ENCODE data around the gene KLF1.
"Not testable (repeated sequence)": the region's sequence is repeated elsewhere in the genome, so short reads cannot be mapped to it uniquely, and the experiment has no call there.

The KLF1 gene

GRCh38 chr19:12886969-12887747 lies at the start of gene KLF1:
Gene KLF1, minus strand, starts transcription at chr19:12887201. Its CDS starts 61 bp downstream, at chr19:12887140.
- peaks cover 4% of the 10 kb centered on the region; the same call in 1 of the 2 replicates for H3K9me3 ChIP-seq (ENCODE audit: control insufficient read depth, insufficient read depth, low read length)
- peak within 1 kb of the TSS; percentile 70; the same call in 1 of the 2 replicates for H3K9ac ChIP-seq (ENCODE audit: low read depth, low read length)
- H3K4me1 ChIP-seq (ENCODE audit: insufficient read depth, low read length): no peaks in the 10 kb centered on the region
- no peaks in the 10 kb centered on the region for H3K36me3 ChIP-seq (ENCODE audit: insufficient read depth, low read length)

DNA sequence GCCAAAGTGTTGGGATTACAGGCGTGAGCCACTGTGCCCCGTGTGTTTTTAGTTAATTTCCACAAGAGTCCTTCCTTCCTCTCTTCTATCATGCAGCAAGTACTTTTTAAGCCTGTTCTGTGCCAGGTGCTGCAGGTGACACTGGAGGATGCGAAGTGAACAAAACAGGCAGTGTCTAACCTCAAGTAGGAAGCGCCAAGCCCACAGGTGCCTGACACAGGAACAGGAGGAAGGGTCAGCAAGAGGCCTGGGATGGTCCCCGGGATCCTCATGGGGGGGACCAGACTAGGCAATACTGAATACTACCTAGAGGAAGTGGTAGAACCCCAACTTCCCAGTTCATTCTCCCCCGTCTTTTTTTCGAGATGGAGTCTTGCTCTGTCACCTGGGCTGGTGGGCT lies 49.6 kb upstream of the KLF1 start:
- H3K9me3 ChIP-seq (ENCODE audit: control insufficient read depth, insufficient read depth, low read length): no peaks in the 10 kb centered on the region
- H3K36me3 ChIP-seq (ENCODE audit: insufficient read depth, low read length): peaks cover 22% of the 10 kb centered on the region
- H3K4me1 ChIP-seq (ENCODE audit: insufficient read depth, low read length): peaks cover 4% of the 10 kb centered on the region; the same call in 1 of the 2 replicates
- no peak overlapping the region for H3K9ac ChIP-seq (ENCODE audit: low read depth, low read length)

GRCh38 chr19:12935071-12935470 lies 48.1 kb upstream of the KLF1 start:
- H3K4me1 ChIP-seq (ENCODE audit: insufficient read depth, low read length): peaks cover 4% of the 10 kb centered on the region; the same call in 1 of the 2 replicates
- no peak overlapping the region for H3K9ac ChIP-seq (ENCODE audit: low read depth, low read length)
- H3K9me3 ChIP-seq (ENCODE audit: control insufficient read depth, insufficient read depth, low read length): no peaks in the 10 kb centered on the region
- H3K36me3 ChIP-seq (ENCODE audit: insufficient read depth, low read length): peaks cover 11% of the 10 kb centered on the region

DNA sequence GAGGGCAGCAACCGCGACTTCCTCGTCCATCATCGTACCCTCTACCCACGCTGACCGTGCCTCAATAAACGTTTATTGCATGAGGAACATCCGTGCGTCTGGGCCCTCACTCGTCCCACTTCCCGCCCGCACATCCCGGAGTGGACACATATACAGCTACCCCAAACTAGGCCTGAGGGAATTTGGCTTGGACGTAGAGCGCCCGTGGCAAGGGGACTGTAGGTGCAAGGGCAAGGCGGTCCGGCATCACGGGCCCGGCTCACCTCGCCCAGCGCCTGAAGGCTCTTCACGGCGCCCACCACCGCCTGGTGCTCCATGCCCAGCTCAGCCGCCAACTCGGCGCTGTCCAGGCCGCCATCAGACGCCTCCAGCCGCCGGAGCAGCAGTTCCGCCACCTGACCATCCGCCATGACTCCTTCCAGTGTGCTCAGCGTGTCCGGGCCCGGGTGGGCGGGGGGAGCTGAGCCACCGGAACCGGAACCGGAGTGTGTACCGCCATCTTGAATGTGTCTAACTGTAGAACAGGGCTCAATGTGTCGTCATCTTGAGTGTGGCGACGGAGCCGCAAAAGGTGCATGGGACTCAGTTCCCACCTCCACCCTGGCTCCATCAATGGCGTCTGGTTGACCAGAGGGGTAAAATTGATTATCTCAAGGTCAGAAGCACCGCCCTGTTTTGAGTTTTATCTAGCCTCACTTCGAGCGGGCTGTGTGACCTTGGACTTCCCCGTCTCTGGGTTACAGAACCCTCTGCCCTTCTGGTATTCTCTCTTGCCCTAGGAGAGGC lies 46.5 kb upstream of the KLF1 start, which contains the start of gene FARSA:
Gene FARSA (minus strand): TSS at position 425 of the 786 bp plus-strand sequence. CDS start 15 bp downstream, at position 410.
- H3K36me3 ChIP-seq (ENCODE audit: insufficient read depth, low read length): peaks cover 8% of the 10 kb centered on the region
- no peaks in the 10 kb centered on the region for H3K4me1 ChIP-seq (ENCODE audit: insufficient read depth, low read length)
- peak within 1 kb of the TSS; percentile 94 for H3K9ac ChIP-seq (ENCODE audit: low read depth, low read length)
- H3K9me3 ChIP-seq (ENCODE audit: control insufficient read depth, insufficient read depth, low read length): no peaks in the 10 kb centered on the region

GRCh38 chr19:12932392-12933286 lies 45.6 kb upstream of the KLF1 start:
- Histone ChIP-seq H3K4me1 (ENCODE audit: insufficient read depth, low read length) (no peaks in the 10 kb centered on the region), H3K9me3 (ENCODE audit: control insufficient read depth, insufficient read depth, low read length) (no peaks in the 10 kb centered on the region), H3K36me3 (ENCODE audit: insufficient read depth, low read length) (peaks cover 8% of the 10 kb centered on the region), H3K9ac (ENCODE audit: low read depth, low read length) (peak overlapping the region; percentile 94)

GRCh38 chr19:12930002-12930645 lies 43.1 kb upstream of the KLF1 start:
- peaks cover 14% of the 10 kb centered on the region for H3K36me3 ChIP-seq (ENCODE audit: insufficient read depth, low read length)
- no peak overlapping the region for H3K9ac ChIP-seq (ENCODE audit: low read depth, low read length)
- H3K4me1 ChIP-seq (ENCODE audit: insufficient read depth, low read length): no peaks in the 10 kb centered on the region
- no peaks in the 10 kb centered on the region for H3K9me3 ChIP-seq (ENCODE audit: control insufficient read depth, insufficient read depth, low read length)

- Histone ChIP-seq H3K9ac (ENCODE audit: low read depth, low read length) (no peak overlapping the region), H3K4me1 (ENCODE audit: insufficient read depth, low read length) (no peaks in the 10 kb centered on the region), H3K9me3 (ENCODE audit: control insufficient read depth, insufficient read depth, low read length) (no peaks in the 10 kb centered on the region), H3K36me3 (ENCODE audit: insufficient read depth, low read length) (peaks cover 12% of the 10 kb centered on the region)
Observed at GRCh38 chr19:12924621-12925310, 37.8 kb upstream of the KLF1 start.

DNA sequence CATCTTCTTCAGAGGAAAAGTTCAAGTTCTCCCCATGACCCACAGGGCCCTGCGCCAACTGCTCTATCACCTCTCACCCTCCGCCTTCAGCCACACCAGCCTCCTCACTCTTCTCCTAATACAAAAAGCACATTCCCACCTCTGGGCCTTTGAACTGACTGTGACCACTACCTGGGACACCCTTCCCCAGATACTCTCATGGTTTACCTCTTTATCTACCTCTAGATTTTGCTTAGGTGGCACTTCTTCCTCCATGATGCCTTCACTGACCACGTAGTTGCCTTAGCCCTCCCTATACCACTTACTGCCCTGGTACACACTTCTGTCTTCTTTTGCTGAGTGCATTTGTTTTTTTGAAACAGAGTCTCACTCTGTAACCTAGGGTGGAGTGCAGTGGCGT lies 36.0 kb upstream of the KLF1 start:
- no peaks in the 10 kb centered on the region for H3K9me3 ChIP-seq (ENCODE audit: control insufficient read depth, insufficient read depth, low read length)
- H3K4me1 ChIP-seq (ENCODE audit: insufficient read depth, low read length): no peaks in the 10 kb centered on the region
- H3K9ac ChIP-seq (ENCODE audit: low read depth, low read length): no peak overlapping the region
- peaks cover 8% of the 10 kb centered on the region for H3K36me3 ChIP-seq (ENCODE audit: insufficient read depth, low read length)

- Histone ChIP-seq H3K4me1 (ENCODE audit: insufficient read depth, low read length) (no peaks in the 10 kb centered on the region), H3K9me3 (ENCODE audit: control insufficient read depth, insufficient read depth, low read length) (no peaks in the 10 kb centered on the region), H3K36me3 (ENCODE audit: insufficient read depth, low read length) (peaks cover 3% of the 10 kb centered on the region; the same call in 1 of the 2 replicates), H3K9ac (ENCODE audit: low read depth, low read length) (no peak overlapping the region)
Observed at GRCh38 chr19:12921047-12921446, 34.0 kb upstream of the KLF1 start.

GRCh38 chr19:12918253-12918652 lies 31.3 kb upstream of the KLF1 start:
- Histone ChIP-seq H3K9me3 (ENCODE audit: control insufficient read depth, insufficient read depth, low read length) (no peaks in the 10 kb centered on the region), H3K36me3 (ENCODE audit: insufficient read depth, low read length) (0 out of 2 replicates have a peak, but pooled peaks cover 3% of the 10 kb centered on the region), H3K9ac (ENCODE audit: low read depth, low read length) (no peak overlapping the region), H3K4me1 (ENCODE audit: insufficient read depth, low read length) (peaks cover 8% of the 10 kb centered on the region; the same call in 1 of the 2 replicates)

GRCh38 chr19:12915860-12916259 lies 28.9 kb upstream of the KLF1 start:
- H3K9ac ChIP-seq (ENCODE audit: low read depth, low read length); H3K36me3 ChIP-seq (ENCODE audit: insufficient read depth, low read length); H3K9me3 ChIP-seq (ENCODE audit: control insufficient read depth, insufficient read depth, low read length): not testable (repeated sequence)
- peaks cover 18% of the 10 kb centered on the region for H3K4me1 ChIP-seq (ENCODE audit: insufficient read depth, low read length)

GRCh38 chr19:12913851-12914690 lies 27.1 kb upstream of the KLF1 start:
- peaks cover 18% of the 10 kb centered on the region for H3K4me1 ChIP-seq (ENCODE audit: insufficient read depth, low read length)
- H3K9ac ChIP-seq (ENCODE audit: low read depth, low read length): no peak overlapping the region
- no peaks in the 10 kb centered on the region for H3K9me3 ChIP-seq (ENCODE audit: control insufficient read depth, insufficient read depth, low read length)
- H3K36me3 ChIP-seq (ENCODE audit: insufficient read depth, low read length): no peaks in the 10 kb centered on the region

All from ES-I3 (cell line).